Stimulated activated naive CD8-positive, alpha-beta T cell treated with anti-CD3 and anti-CD28 coated beads, Interleukin-15, Interleukin-2, amounts not matched to agents 100 ng/mL and 50 ng/mL, for 24 hours (primary cell): ENCODE measurements around the gene SH3RF3.

Experiments used
- H3K27ac Mint-ChIP-seq: one replicate; pipeline ENCODE4 v1.8.0; 2021; ENCODE audit warnings: mild to moderate bottlenecking, mixed read lengths
- H3K27me3 Mint-ChIP-seq: one replicate; pipeline ENCODE4 v1.8.0; 2021; ENCODE audit warnings: mixed read lengths
- H3K36me3 Mint-ChIP-seq: one replicate; pipeline ENCODE4 v1.8.0; 2021; ENCODE audit warnings: low read depth, mixed read lengths
- H3K4me1 Mint-ChIP-seq: one replicate; pipeline ENCODE4 v1.8.0; 2021; ENCODE audit warnings: low read depth, mixed read lengths
- H3K4me3 Mint-ChIP-seq: one replicate; pipeline ENCODE4 v1.8.0; 2021; ENCODE audit warnings: mild to moderate bottlenecking, mixed read lengths
- H3K9me3 Mint-ChIP-seq: one replicate; pipeline ENCODE4 v1.8.0; 2021; ENCODE audit warnings: mixed read lengths

Gene SH3RF3

DNA sequence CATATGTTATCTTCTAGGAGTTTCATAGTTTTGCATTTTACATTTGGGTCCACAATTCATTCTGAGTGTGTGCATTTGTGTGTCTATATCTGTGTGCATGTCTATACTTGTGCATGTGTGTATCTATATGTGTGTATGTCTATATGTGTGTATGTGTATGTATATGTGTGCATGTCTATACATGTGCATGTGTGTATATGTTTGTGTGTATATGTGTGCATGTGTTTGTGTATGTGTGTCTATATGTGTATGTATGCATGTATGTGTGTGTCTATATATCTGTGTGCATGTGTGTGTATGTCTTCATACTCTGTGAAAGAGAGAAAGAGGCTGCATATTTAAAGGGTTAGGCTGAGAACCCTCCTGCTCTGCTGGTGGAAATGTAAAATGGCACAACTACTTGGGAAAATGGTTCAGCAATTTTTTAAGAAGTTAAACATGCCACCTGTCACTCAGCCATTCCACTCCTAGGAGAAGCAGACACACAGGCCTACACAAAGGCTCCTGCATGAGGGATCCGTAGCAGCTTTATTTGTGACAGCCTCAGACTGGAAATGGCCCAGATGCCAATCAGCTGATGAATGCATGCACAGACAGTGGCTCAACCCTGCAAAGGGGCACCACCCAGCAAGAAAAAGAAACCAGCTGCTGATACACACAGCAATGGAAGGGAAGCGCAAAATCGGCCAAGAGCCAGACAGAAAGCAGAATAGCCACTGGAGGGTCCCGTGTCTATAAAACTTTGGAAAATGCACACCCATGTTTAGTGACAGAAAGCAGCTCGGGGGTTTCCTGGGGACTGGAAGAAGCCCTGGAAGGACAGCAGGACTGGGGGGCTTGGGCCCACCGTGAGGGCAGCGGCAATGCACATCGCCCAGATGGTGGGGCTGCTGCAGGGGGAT is 337.9 kb downstream of the SH3RF3 start:
- Mint-ChIP-seq H3K27me3 (no peaks in the 10 kb centered on the region), H3K9me3 (no peaks in the 10 kb centered on the region), H3K36me3 (no peaks in the 10 kb centered on the region), H3K27ac (no peak overlapping the region), H3K4me1 (peaks cover 3% of the 10 kb centered on the region), H3K4me3 (no peak overlapping the region)

DNA sequence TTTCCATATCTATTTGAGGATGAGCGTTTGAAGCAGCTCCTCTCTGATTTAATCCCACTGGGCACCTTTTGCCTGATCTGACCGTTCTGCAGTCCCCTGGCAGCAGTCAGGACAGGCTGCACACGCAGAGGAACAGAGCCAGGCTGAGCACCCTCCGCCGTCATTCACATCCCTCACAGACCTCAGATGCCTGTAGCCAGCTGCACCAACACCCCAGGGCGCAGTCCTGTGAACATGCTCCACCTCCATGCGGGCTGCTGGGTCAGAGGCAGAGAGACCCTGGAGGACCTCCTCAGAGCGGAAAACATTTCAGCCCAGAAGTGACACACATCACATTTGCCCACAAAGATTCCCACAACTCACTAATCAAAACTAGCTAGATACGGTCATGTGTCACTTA is 338.7 kb downstream of the SH3RF3 start:
- peaks cover 3% of the 10 kb centered on the region for H3K4me1 Mint-ChIP-seq

GRCh38 chr2:109468893-109469292 is 339.9 kb downstream of the SH3RF3 start:
- Mint-ChIP-seq H3K4me1 (peaks cover 3% of the 10 kb centered on the region), H3K27ac (no peak overlapping the region), H3K4me3 (no peak overlapping the region), H3K9me3 (no peaks in the 10 kb centered on the region), H3K27me3 (no peaks in the 10 kb centered on the region), H3K36me3 (no peaks in the 10 kb centered on the region)

More for the DNA sequence above, 338.7 kb downstream of the SH3RF3 start:
- no peaks in the 10 kb centered on the region for H3K36me3 Mint-ChIP-seq
- no peaks in the 10 kb centered on the region for H3K27me3 Mint-ChIP-seq
- H3K27ac Mint-ChIP-seq, result no peak overlapping the region
- H3K9me3 Mint-ChIP-seq, result no peaks in the 10 kb centered on the region
- H3K4me3 Mint-ChIP-seq, result no peak overlapping the region

DNA sequence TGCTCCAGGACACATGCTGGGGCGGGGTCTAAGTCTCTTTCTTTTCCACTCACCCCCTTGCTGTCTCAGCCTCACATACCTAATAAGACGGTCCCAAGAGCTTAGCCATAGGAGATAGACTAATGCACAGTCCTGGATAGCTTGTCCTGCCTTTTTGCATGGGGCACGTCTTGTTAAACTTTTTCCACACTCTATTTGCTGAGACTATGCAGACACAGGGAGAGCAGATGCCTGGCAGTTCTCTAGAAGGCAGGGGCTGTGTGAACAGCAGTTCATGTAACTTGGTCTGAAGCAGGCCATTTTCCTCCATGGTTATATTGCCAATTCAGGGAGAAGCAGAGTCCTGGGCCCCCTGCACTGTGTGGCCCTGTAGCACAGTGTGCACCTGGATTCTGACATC is 342.7 kb downstream of the SH3RF3 start:
- Mint-ChIP-seq H3K27me3 (no peaks in the 10 kb centered on the region), H3K9me3 (no peaks in the 10 kb centered on the region), H3K4me1 (peaks cover 3% of the 10 kb centered on the region), H3K4me3 (no peak overlapping the region), H3K36me3 (no peaks in the 10 kb centered on the region), H3K27ac (no peak overlapping the region)

GRCh38 chr2:109472331-109472959 is 343.4 kb downstream of the SH3RF3 start:
- Mint-ChIP-seq H3K27me3 (no peaks in the 10 kb centered on the region), H3K36me3 (no peaks in the 10 kb centered on the region), H3K27ac (no peak overlapping the region), H3K9me3 (no peaks in the 10 kb centered on the region), H3K4me3 (no peak overlapping the region), H3K4me1 (peaks cover 3% of the 10 kb centered on the region)

DNA sequence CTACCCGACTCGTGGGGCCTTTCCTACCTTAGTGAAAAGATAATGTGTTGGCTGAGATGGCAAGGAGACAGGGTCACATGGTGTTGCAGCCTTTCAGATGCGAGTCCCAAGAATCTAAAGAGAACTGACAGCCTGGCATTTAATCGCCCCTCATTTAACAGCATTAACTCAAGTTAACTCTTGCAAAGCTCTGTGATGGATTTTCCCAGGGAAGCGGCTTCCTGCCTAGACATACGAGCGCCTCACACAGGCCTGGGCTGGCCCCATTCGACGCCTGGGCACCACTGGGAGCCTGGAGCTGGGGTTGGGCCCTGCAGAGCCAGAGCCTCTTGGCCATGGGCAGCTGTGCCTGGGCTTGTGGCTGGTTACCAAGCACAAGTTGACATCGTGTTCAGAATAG is 344.0 kb downstream of the SH3RF3 start:
- Mint-ChIP-seq H3K36me3 (no peaks in the 10 kb centered on the region), H3K27me3 (no peaks in the 10 kb centered on the region), H3K4me3 (no peak overlapping the region), H3K4me1 (peaks cover 3% of the 10 kb centered on the region), H3K9me3 (no peaks in the 10 kb centered on the region), H3K27ac (no peak overlapping the region)

DNA sequence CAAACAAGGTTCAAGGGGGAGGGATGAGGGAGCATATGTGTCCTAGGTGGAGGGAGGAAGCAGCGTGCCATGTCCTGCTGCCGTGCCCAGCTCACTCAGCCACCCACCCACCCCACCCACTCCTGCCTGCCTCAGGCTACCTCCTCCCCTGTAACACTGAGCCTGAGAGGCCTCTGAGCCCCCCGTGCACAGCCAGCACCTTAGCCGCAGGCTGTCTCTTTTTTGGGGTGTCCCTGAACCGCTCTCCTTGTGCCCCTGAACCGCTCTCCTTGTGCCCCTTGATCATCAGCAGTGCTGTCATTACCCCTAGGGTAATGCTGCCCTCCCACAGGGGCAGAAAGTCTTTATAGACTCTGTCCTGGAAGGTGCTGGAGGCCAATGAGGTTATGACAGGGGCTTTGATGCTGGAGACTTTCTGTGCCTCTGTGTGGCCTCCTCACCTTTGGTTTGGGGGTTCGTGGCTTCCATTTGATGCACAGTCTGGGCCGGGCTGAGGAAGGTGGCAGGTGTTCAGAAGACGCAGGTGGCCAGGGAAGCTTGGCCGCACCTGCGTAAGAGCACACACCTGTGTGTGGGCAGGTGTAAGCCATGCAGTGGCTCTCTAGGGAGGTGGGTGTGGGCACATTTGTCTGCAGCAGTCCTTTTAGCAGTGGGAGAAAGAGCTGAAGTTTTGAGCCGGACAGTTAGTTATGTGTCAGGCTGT is 344.8 kb downstream of the SH3RF3 start:
- Mint-ChIP-seq H3K36me3 (no peaks in the 10 kb centered on the region), H3K27ac (no peak overlapping the region), H3K4me1 (peaks cover 3% of the 10 kb centered on the region), H3K4me3 (no peak overlapping the region), H3K27me3 (no peaks in the 10 kb centered on the region), H3K9me3 (no peaks in the 10 kb centered on the region)

- no peaks in the 10 kb centered on the region for H3K9me3 Mint-ChIP-seq
- no peak overlapping the region for H3K27ac Mint-ChIP-seq
- no peak overlapping the region for H3K4me3 Mint-ChIP-seq
- peaks cover 3% of the 10 kb centered on the region for H3K4me1 Mint-ChIP-seq
- no peaks in the 10 kb centered on the region for H3K27me3 Mint-ChIP-seq
- H3K36me3 Mint-ChIP-seq, result no peaks in the 10 kb centered on the region
Observed at GRCh38 chr2:109474319-109474825, 345.4 kb downstream of the SH3RF3 start.

- H3K4me1 Mint-ChIP-seq, result no peaks in the 10 kb centered on the region
- no peaks in the 10 kb centered on the region for H3K27me3 Mint-ChIP-seq
- no peaks in the 10 kb centered on the region for H3K9me3 Mint-ChIP-seq
- no peaks in the 10 kb centered on the region for H3K36me3 Mint-ChIP-seq
- H3K4me3 Mint-ChIP-seq, result no peak overlapping the region
- H3K27ac Mint-ChIP-seq, result no peak overlapping the region
Observed at GRCh38 chr2:109475531-109476210, 346.7 kb downstream of the SH3RF3 start.

DNA sequence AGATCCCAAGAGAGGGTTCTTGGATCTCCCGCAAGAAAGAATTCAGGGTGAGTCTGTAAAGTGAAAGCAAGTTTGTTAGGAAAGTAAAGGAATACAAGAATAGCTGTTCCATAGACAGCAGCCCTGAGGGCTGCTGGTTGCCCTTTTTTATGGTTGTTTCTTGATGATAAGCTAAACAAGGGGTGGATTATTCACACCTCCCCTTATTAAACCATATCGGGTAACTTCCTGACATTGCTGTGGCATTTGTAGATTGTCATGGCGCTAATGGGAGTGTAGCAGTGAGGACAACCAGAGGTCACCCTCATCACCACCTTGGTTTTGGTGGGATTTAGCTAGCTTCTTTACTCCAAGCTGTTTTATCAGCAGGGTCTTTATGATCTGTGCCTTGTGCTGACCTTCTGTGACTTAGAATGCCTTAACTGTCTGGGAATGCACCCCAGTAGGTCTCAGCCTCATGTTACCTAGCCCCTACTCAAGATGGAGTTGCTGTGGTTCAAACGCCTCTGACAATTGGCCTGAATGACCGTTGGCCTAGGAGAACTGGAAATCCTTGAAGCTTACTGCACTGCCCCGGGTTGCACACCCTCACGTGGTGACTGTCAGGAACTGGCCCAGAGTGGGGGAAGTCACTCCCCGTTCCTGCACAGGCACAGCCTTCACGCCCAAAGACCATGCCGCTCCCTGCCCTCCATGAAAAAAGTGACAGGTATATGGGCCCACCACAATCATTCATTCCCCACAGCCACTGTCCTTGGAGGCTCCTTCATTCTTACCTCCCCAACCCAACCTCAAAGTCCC is 347.8 kb downstream of the SH3RF3 start:
- Mint-ChIP-seq H3K4me1 (no peaks in the 10 kb centered on the region), H3K27me3 (no peaks in the 10 kb centered on the region), H3K27ac (no peak overlapping the region), H3K9me3 (no peaks in the 10 kb centered on the region), H3K4me3 (no peak overlapping the region), H3K36me3 (no peaks in the 10 kb centered on the region)

DNA sequence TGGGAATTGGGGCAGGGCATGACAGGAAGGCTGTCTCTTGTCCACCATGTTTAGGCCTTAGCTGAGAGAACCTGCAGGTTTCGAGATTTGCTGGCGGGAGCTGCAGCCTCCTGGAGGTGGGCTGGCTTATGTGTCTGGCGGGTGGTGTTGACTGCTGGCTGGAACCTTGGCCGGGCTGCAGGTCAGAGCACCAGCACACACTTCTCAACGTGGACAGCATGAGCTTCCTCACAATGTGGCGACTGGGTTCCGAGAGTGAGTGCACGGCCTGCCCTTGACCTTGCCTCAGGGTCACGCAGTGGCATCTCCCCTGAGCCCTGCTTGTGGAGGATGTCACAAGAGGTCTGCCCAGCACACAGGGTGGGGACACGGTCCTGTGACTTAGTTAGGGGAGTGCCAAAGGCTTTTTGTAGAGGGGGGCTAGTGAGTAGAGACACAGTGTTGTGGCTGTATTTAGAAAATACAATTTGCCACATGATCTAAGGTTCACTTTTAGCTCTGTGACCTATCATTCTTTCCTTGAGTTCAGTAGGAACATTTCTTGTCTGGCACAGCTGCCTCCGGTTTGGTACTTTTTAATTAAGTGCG is 350.0 kb downstream of the SH3RF3 start:
- no peak overlapping the region for H3K27ac Mint-ChIP-seq
- H3K4me3 Mint-ChIP-seq, result no peak overlapping the region
- H3K9me3 Mint-ChIP-seq, result no peaks in the 10 kb centered on the region
- no peaks in the 10 kb centered on the region for H3K4me1 Mint-ChIP-seq
- H3K27me3 Mint-ChIP-seq, result no peaks in the 10 kb centered on the region
- H3K36me3 Mint-ChIP-seq, result no peaks in the 10 kb centered on the region

DNA sequence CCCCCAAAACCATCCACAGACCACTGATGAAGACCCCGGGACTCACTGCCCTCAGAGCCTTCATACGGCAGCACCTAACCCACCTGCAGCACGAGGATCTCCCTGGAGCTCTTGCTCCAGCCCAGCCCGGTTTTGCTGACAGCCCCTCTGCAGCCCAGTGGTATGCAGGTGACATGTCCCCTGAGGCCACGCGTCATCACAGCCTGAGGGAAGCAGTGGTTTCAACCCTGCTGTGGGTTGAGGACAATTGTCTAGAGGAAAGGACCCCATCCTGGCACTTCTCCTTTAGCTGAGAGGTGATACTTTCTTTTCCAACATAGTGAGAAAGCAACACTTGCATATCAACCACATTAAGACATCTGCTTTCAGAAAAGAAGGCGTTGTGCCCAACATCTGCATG is 350.8 kb downstream of the SH3RF3 start:
- H3K4me1 Mint-ChIP-seq, result no peaks in the 10 kb centered on the region
- no peaks in the 10 kb centered on the region for H3K36me3 Mint-ChIP-seq
- no peak overlapping the region for H3K4me3 Mint-ChIP-seq
- no peak overlapping the region for H3K27ac Mint-ChIP-seq
- H3K27me3 Mint-ChIP-seq, result no peaks in the 10 kb centered on the region
- no peaks in the 10 kb centered on the region for H3K9me3 Mint-ChIP-seq

DNA sequence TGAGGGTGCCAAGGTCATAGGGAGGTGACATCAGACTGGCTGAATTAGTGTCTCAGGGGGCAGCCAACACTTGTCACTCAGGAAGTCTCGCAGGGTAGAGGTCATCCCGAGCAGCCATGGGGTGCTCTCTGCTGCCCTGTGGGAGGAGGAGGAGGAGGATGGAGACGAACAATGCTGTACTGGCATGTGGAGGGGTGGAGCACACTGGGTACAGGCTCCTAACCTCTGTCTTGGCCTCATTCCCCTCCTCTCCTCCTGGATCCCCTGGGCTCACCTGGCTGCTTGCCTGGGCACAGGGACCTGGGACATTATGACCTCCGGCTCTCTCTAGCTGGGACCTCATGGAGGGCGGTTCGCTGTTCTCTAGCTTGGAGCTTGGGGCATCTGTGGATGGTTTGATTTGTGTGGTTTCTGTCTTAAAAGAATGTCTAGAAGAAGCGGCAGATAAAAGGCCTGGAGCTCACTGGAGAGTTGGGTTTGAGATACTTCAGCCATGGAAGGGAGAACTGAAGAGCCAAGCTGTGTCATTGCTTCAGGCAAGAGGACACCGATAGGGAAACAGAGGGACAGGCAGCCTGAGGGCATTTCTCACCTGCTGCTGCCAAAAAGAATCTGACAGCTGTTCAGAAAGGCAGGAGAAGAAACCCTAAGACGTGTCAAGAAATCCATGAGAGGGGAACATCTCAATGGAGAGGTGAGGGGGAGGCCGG is 351.6 kb downstream of the SH3RF3 start:
- H3K36me3 Mint-ChIP-seq, result no peaks in the 10 kb centered on the region
- H3K27ac Mint-ChIP-seq, result no peak overlapping the region
- H3K4me3 Mint-ChIP-seq, result no peak overlapping the region
- no peaks in the 10 kb centered on the region for H3K27me3 Mint-ChIP-seq
- no peaks in the 10 kb centered on the region for H3K9me3 Mint-ChIP-seq
- H3K4me1 Mint-ChIP-seq, result no peaks in the 10 kb centered on the region
